GM19193 (cell line): Measurements from ENCODE around the gene JAML.

ENCODE experiments used
- POLR2A ChIP-seq: IDR thresholded peaks from 4 replicates; pipeline ENCODE4 v1.6.1; 2011; ENCODE audit not compliant: insufficient read depth, insufficient read length; ENCODE audit errors: extremely low read depth

Gene JAML

GRCh38 chr11:118154641-118155040, 70.2 kb downstream of the JAML start:
- no peak for TF ChIP-seq POLR2A

- no peak for TF ChIP-seq POLR2A
These were observed 70.8 kb downstream of the JAML start for GRCh38 chr11:118153976-118154375.

- TF ChIP-seq POLR2A: no peak
These were observed 71.3 kb downstream of the JAML start for GRCh38 chr11:118153516-118153915.

- no peak for TF ChIP-seq POLR2A
These were observed 72.0 kb downstream of the JAML start, which contains the start of gene SCN4B for GRCh38 chr11:118152552-118153471. SCN4B (minus strand) TSS chr11:118152823; CDS start chr11:118152673, 150 bp downstream.

GRCh38 chr11:118152020-118152551, 72.7 kb downstream of the JAML start:
- TF ChIP-seq POLR2A: no peak

- no peak for TF ChIP-seq POLR2A
These were observed 73.4 kb downstream of the JAML start for GRCh38 chr11:118151431-118151830.

GRCh38 chr11:118149493-118149892, 75.3 kb downstream of the JAML start:
- TF ChIP-seq POLR2A: no peak

GRCh38 chr11:118148856-118149255, 76.0 kb downstream of the JAML start:
- TF ChIP-seq POLR2A: no peak

- no peak for TF ChIP-seq POLR2A
These were observed 76.6 kb downstream of the JAML start for GRCh38 chr11:118148240-118148639.

GRCh38 chr11:118147502-118147901, 77.3 kb downstream of the JAML start:
- no peak for TF ChIP-seq POLR2A

GRCh38 chr11:118146554-118146953, 78.3 kb downstream of the JAML start:
- no peak for TF ChIP-seq POLR2A

GRCh38 chr11:118145285-118146227, 79.3 kb downstream of the JAML start:
- TF ChIP-seq POLR2A: no peak

GRCh38 chr11:118144301-118145268, 80.2 kb downstream of the JAML start:
- no peak for TF ChIP-seq POLR2A
